K562 (cell line): ENCODE data around the gene PNPLA8. TPM values are rescaled to one million over a fixed set of nuclear protein-coding genes. Genes with fewer than 3 reads are reported as not detected.

Experiments used
- ATAC-seq: fragments of 200-7000 bp; cut with Tn5 transposase; 3 replicates; pipeline ENCODE4 v1.9.1; 2020; ENCODE audit warnings: moderate library complexity
- BruUV-seq: library from RNA; stranded (reverse); fragments of 400-500 nt; replicated peaks from 2 replicates; lab custom pipeline; 2021; lab: Mats Ljungman, UMichigan
- CTCF ChIA-PET: fragments of 300-600 bp; formaldehyde crosslinking; extraction: SDS; loops from one replicate; lab custom pipeline; 2021; ENCODE audit warnings: low intra/inter-chr PET ratio; lab: Yijun Ruan, JAX
- POLR2A ChIA-PET: fragments of 300-600, 350-650 bp; sonication (Branson Sonifier 250); formaldehyde crosslinking; extraction: SDS; loops from one replicate; lab custom pipeline; 2021; ENCODE audit warnings: antibody characterized with exemption, inconsistent platforms; lab: Yijun Ruan, JAX
- DNase-seq, 4 experiments: peaks; one replicate each; pipeline versions ENCODE4 v3.0.0 to v3.0.0-alpha.2; 2011 to 2018; ENCODE audit warnings: low spot score in 3 of 4, mixed read lengths in 3 of 4; ENCODE audit errors: extremely low read depth in 1 of 4
- FAIRE-seq: peaks from 2 replicates; lab custom pipeline; 2011; peaks lifted over from hg19 to GRCh38; lab: Jason Lieb, UNC
- H2AFZ ChIP-seq: 2 replicates; pipeline ENCODE4 v1.6.0; 2011; ENCODE audit warnings: low read depth, low read length, control low read depth, inconsistent platforms
- H3K27ac ChIP-seq: fragments of 200-600 bp; 3 replicates; pipeline ENCODE4 v1.8.0; 2011; ENCODE audit warnings: low read depth, mild to moderate bottlenecking, control low read depth, inconsistent platforms, low read length, moderate library complexity, mixed read lengths; ENCODE audit errors: extremely low read depth
- H3K27me3 ChIP-seq, 2 experiments: fragments of 300-600 bp in 1 of 2; 2 replicates in 1 of 2; 3 replicates in 1 of 2; pipeline versions ENCODE4 v1.6.0 to v1.8.0; 2011; ENCODE audit warnings: inconsistent platforms in 2 of 2, low read length in 2 of 2, mild to moderate bottlenecking in 1 of 2, mixed read lengths in 1 of 2, moderate library complexity in 1 of 2; ENCODE audit not compliant: control insufficient read depth in 2 of 2, insufficient read depth in 2 of 2
- H3K36me3 ChIP-seq: fragments of 300-600 bp; 3 replicates; pipeline ENCODE4 v1.8.0; 2011; ENCODE audit warnings: mild to moderate bottlenecking, low read length, inconsistent platforms; ENCODE audit not compliant: control insufficient read depth, insufficient read depth
- H3K4me1 ChIP-seq, 2 experiments: fragments of 200-600 bp in 1 of 2; replicated peaks in 1 of 2; 2 replicates in 1 of 2; 3 replicates in 1 of 2; pipeline versions ENCODE4 v1.5.1 to v1.8.0; 2011; ENCODE audit warnings: inconsistent platforms in 2 of 2, low read length in 2 of 2, mild to moderate bottlenecking in 1 of 2, mixed read lengths in 1 of 2, moderate library complexity in 1 of 2; ENCODE audit not compliant: control insufficient read depth in 2 of 2, insufficient read depth in 2 of 2
- H3K4me2 ChIP-seq: 2 replicates; pipeline ENCODE4 v1.6.1; 2011; ENCODE audit warnings: low read length, control low read depth, inconsistent platforms, mixed read lengths; ENCODE audit not compliant: insufficient read depth
- H3K4me3 ChIP-seq: fragments of 200-600 bp; sonication (generic), shearing (Covaris generic); 2 replicates; pipeline ENCODE4 v1.5.1; 2016; ENCODE audit warnings: control low read depth, inconsistent platforms
- H3K79me2 ChIP-seq: fragments of 200-600 bp; 3 replicates; pipeline ENCODE4 v1.8.0; 2011; ENCODE audit warnings: low read length, inconsistent platforms; ENCODE audit not compliant: control insufficient read depth, insufficient read depth
- H3K9ac ChIP-seq, 2 experiments: 2 replicates each; pipeline versions ENCODE4 v1.6.0 to v1.6.1; 2011; ENCODE audit warnings: low read depth in 2 of 2, low read length in 2 of 2, control low read depth in 1 of 2, inconsistent platforms in 1 of 2, mild to moderate bottlenecking in 1 of 2, mixed read lengths in 1 of 2; ENCODE audit not compliant: insufficient read depth in 1 of 2
- H3K9me1 ChIP-seq: one replicate; pipeline ENCODE4 v1.6.0; 2011; ENCODE audit warnings: inconsistent platforms, mild to moderate bottlenecking, low read length, moderate library complexity; ENCODE audit not compliant: control insufficient read depth, insufficient read depth
- H3K9me3 ChIP-seq: replicated peaks from 2 replicates; pipeline ENCODE4 v1.5.1; 2011; ENCODE audit warnings: low read depth, low read length, inconsistent platforms; ENCODE audit not compliant: control insufficient read depth, insufficient read depth
- H4K20me1 ChIP-seq: replicated peaks from 2 replicates; pipeline ENCODE4 v1.6.1; 2011; ENCODE audit warnings: low read length, inconsistent platforms, mixed read lengths; ENCODE audit not compliant: control insufficient read depth, insufficient read depth
- EP400 ChIP-seq: fragments of 450-650 bp; IDR thresholded peaks from 2 replicates; pipeline ENCODE4 v1.6.1; 2017; ENCODE audit warnings: antibody characterized with exemption, mild to moderate bottlenecking, moderate library complexity
- HNRNPK ChIP-seq: fragments of 200-400 bp; formaldehyde crosslinking; IDR thresholded peaks from one replicate; pipeline ENCODE4 v1.6.1; 2018; ENCODE audit warnings: mild to moderate bottlenecking, low read depth, low read length; ENCODE audit not compliant: poor library complexity, severe bottlenecking
- HNRNPL ChIP-seq: fragments of 200-400 bp; formaldehyde crosslinking; IDR thresholded peaks from 2 replicates; pipeline ENCODE4 v1.6.1; 2017; ENCODE audit warnings: low read depth, mild to moderate bottlenecking, low read length
- NCOA4 ChIP-seq: fragments of 450-650 bp; IDR thresholded peaks from 2 replicates; pipeline ENCODE4 v1.6.1; 2018; ENCODE audit warnings: mild to moderate bottlenecking; ENCODE audit not compliant: partially characterized antibody
- PRPF4 ChIP-seq: fragments of 200-400 bp; formaldehyde crosslinking; IDR thresholded peaks from one replicate; pipeline ENCODE4 v1.6.1; 2017; ENCODE audit warnings: low read length, low read depth, mild to moderate bottlenecking; ENCODE audit not compliant: insufficient read depth, poor library complexity, severe bottlenecking
- RFX7 ChIP-seq: fragments of 250-450 bp; sonication (Bioruptor Pico); IDR thresholded peaks from 2 replicates; pipeline ENCODE4 v1.5.1; 2021; ENCODE audit warnings: mild to moderate bottlenecking
- ZFP30 ChIP-seq: fragments of 250-450 bp; sonication (Bioruptor Pico); IDR thresholded peaks from 2 replicates; pipeline ENCODE4 v1.8.0; 2022; ENCODE audit warnings: moderate library complexity, mild to moderate bottlenecking, inconsistent platforms, borderline replicate concordance
- ZNF584 ChIP-seq: fragments of 200-800 bp; sonication (Bioruptor generic); IDR thresholded peaks from 2 replicates; pipeline ENCODE4 v1.6.1; 2016; ENCODE audit warnings: low read depth, mild to moderate bottlenecking, missing genetic modification characterization, missing compliant biosample characterization
- ZNF586 ChIP-seq: fragments of 450-650 bp; formaldehyde crosslinking; conservative IDR thresholded peaks from 2 replicates; pipeline ENCODE4 v1.4.0; 2020; ENCODE audit warnings: mild to moderate bottlenecking, moderate library complexity
- ZNF589 ChIP-seq: fragments of 200-800 bp; sonication (Bioruptor generic); IDR thresholded peaks from 2 replicates; pipeline ENCODE4 v1.6.1; 2016; ENCODE audit warnings: low read depth, missing genetic modification characterization, missing compliant biosample characterization
- ZNF780A ChIP-seq: fragments of 250-450 bp; sonication (Bioruptor Pico); IDR thresholded peaks from 2 replicates; pipeline ENCODE4 v1.5.0; 2021; ENCODE audit warnings: mild to moderate bottlenecking
- WGBS: fragments of 100-300 bp; shearing (Covaris generic); methylation state at CpG from one replicate; pipeline ENCODE4 v1.1.6; 2016; ENCODE audit warnings: low coverage, mixed read lengths; ENCODE audit not compliant: insufficient coverage; ENCODE audit errors: missing lambda C conversion rate; 5-methylcytosine and 5-hydroxymethylcytosine counted together
- in situ Hi-C: fragments of 300-500 bp; cut with MboI; formaldehyde crosslinking; loops from 4 replicates; pipeline ENCODE4 v1.15.0; 2018; ENCODE audit warnings: inconsistent platforms, mixed read lengths
- intact Hi-C: fragments of 100-400 bp; cut with micrococcal nuclease; formaldehyde crosslinking; loops from 2 replicates; pipeline ENCODE4 v1.14.2; 2022
- polyA plus RNA-seq, 8 experiments: library from polyadenylated mRNA; depleted of rRNA in 4 of 8; stranded (reverse) in 5 of 8; unstranded in 3 of 8; fragments of >200 nt; fragmentation: Nextera tagmentation in 2 of 8; fragmentation: Illumina TruSeq in 1 of 8; extraction: Ambion mirVana in 2 of 8; extraction: Trizol in 1 of 8; gene quantifications; 2 replicates each; pipeline versions ENCODE4 v1.2.1 to v1.2.3, GENCODE V29; 2011 to 2014; ENCODE audit warnings: inconsistent platforms in 1 of 8, missing spikeins in 1 of 8
- total RNA-seq, 7 experiments: library from RNA; depleted of rRNA in 6 of 7; stranded (reverse); fragments of >200 nt in 6 of 7; fragmentation: Illumina TruSeq in 2 of 7; extraction: Trizol in 2 of 7; gene quantifications; 2 replicates each; pipeline versions ENCODE4 v1.2.1 to v1.2.3, GENCODE V29; 2011 to 2021; ENCODE audit warnings: low replicate concordance in 1 of 7
- TF ChIP-seq, protein P1 (sequence below): sonication (generic); formaldehyde crosslinking; IDR thresholded peaks from 2 replicates; pipeline ENCODE4 v1.8.1; 2023; ENCODE audit warnings: mild to moderate bottlenecking, missing genetic modification reagents
- TF ChIP-seq, protein P2 (sequence below): IDR thresholded peaks from 2 replicates; pipeline ENCODE4 v1.6.1; 2016; ENCODE audit warnings: missing genetic modification characterization, missing compliant biosample characterization
- TF ChIP-seq, protein P3 (sequence below): fragments of 250-450 bp; sonication (Bioruptor Pico); IDR thresholded peaks from 2 replicates; pipeline ENCODE4 v1.8.0; 2022; ENCODE audit warnings: inconsistent platforms
- TF ChIP-seq, protein P4 (sequence below): fragments of 450-650 bp; formaldehyde crosslinking; IDR thresholded peaks from 2 replicates; pipeline ENCODE4 v1.4.0; 2022; ENCODE audit warnings: missing genetic modification characterization

PNPLA8 gene
- total and polyA plus RNA-seq, 9 of the 15 experiments (the other 6 are each of a cell fraction or from before 2014, with no cell fraction given), result 12.8 to 27.6 (median 16.3) TPM

DNA sequence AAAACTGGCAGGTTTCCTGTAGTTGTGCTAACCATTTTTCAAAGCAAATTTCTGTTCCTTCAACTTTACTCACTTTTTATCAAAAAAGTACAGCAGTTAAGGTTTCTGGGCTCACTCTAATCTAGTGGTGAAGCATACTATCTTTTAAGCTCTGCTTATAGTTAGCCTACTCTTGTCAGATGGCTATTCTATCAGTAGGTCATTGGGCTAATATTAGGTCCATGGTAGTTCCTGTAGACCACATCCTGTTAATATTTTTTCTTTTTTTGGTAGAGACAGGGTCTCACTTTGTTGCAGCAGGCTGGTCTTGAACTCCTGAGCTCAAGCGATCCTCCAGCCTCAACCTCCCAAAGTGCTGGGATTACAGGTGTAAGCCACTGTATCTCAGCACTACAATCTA is 41.8 kb downstream of the PNPLA8 start:
- Histone ChIP-seq H3K9ac (no peak overlapping the region), H3K9me1 (no peaks in the 10 kb centered on the region), H2AFZ (no peak overlapping the region), H3K4me2 (no peak overlapping the region), H3K27ac (no peak overlapping the region), H3K27me3 (no peaks in the 10 kb centered on the region), H3K9me3 (no peaks in the 10 kb centered on the region), H3K36me3 (peaks cover 3% of the 10 kb centered on the region; the same call in 1 of the 3 replicates), H3K79me2 (no peaks in the 10 kb centered on the region), H3K4me1 (peaks cover 0 to 6% of the 10 kb centered on the region in 2 experiments; a peak in 4 of 5 replicates), H4K20me1 (no peaks in the 10 kb centered on the region), H3K4me3 (no peak overlapping the region)
- in situ Hi-C loops, result loop anchor here (10.0 kb wide), 1 partner anchor 309 kb away; no protein-coding TSS in a partner anchor
- DNase-seq (no peak), FAIRE-seq (no peak), ATAC-seq (no peak)
- no TSS peak for BruUV-seq
- intact Hi-C loops, result no loop called here
- POLR2A ChIA-PET, result interaction anchor here (1.2 kb wide), 1 partner anchor 12 kb away, joined by 3 read pairs; no protein-coding TSS in a partner anchor
- 85% methylated on average over 1 of the region's 1 CpG for WGBS
- CTCF ChIA-PET, result no interaction called here
- TF ChIP-seq EP400, result no peak
- TF ChIP-seq NCOA4, result no peak
- TF ChIP-seq, protein P1, sequence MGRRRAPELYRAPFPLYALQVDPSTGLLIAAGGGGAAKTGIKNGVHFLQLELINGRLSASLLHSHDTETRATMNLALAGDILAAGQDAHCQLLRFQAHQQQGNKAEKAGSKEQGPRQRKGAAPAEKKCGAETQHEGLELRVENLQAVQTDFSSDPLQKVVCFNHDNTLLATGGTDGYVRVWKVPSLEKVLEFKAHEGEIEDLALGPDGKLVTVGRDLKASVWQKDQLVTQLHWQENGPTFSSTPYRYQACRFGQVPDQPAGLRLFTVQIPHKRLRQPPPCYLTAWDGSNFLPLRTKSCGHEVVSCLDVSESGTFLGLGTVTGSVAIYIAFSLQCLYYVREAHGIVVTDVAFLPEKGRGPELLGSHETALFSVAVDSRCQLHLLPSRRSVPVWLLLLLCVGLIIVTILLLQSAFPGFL, result no peak
- TF ChIP-seq, protein P2, sequence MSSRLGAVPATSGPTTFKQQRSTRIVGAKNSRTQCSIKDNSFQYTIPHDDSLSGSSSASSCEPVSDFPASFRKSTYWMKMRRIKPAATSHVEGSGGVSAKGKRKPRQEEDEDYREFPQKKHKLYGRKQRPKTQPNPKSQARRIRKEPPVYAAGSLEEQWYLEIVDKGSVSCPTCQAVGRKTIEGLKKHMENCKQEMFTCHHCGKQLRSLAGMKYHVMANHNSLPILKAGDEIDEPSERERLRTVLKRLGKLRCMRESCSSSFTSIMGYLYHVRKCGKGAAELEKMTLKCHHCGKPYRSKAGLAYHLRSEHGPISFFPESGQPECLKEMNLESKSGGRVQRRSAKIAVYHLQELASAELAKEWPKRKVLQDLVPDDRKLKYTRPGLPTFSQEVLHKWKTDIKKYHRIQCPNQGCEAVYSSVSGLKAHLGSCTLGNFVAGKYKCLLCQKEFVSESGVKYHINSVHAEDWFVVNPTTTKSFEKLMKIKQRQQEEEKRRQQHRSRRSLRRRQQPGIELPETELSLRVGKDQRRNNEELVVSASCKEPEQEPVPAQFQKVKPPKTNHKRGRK, result no peak
- TF ChIP-seq PRPF4, result no peak
- TF ChIP-seq, protein P3, sequence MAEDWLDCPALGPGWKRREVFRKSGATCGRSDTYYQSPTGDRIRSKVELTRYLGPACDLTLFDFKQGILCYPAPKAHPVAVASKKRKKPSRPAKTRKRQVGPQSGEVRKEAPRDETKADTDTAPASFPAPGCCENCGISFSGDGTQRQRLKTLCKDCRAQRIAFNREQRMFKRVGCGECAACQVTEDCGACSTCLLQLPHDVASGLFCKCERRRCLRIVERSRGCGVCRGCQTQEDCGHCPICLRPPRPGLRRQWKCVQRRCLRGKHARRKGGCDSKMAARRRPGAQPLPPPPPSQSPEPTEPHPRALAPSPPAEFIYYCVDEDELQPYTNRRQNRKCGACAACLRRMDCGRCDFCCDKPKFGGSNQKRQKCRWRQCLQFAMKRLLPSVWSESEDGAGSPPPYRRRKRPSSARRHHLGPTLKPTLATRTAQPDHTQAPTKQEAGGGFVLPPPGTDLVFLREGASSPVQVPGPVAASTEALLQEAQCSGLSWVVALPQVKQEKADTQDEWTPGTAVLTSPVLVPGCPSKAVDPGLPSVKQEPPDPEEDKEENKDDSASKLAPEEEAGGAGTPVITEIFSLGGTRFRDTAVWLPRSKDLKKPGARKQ (CRISPR knock-in tag), result no peak
- no peak for TF ChIP-seq HNRNPL
- TF ChIP-seq RFX7 (CRISPR knock-in tag), result no peak
- TF ChIP-seq HNRNPK, result no peak
- no peak for TF ChIP-seq ZNF584
- no peak for TF ChIP-seq ZNF586
- TF ChIP-seq ZNF780A (CRISPR knock-in tag), result no peak
- TF ChIP-seq, protein P4, sequence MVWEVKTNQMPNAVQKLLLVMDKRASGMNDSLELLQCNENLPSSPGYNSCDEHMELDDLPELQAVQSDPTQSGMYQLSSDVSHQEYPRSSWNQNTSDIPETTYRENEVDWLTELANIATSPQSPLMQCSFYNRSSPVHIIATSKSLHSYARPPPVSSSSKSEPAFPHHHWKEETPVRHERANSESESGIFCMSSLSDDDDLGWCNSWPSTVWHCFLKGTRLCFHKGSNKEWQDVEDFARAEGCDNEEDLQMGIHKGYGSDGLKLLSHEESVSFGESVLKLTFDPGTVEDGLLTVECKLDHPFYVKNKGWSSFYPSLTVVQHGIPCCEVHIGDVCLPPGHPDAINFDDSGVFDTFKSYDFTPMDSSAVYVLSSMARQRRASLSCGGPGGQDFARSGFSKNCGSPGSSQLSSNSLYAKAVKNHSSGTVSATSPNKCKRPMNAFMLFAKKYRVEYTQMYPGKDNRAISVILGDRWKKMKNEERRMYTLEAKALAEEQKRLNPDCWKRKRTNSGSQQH (CRISPR knock-in tag), result no peak
- TF ChIP-seq ZFP30, result no peak
- TF ChIP-seq ZNF589 (CRISPR knock-in tag), result no peak
